Chondrocyte (in vitro differentiated cells): ENCODE data around the gene LAMA5. TPM values are rescaled to one million over a fixed set of nuclear protein-coding genes. Genes with fewer than 3 reads are reported as not detected.

Experiments used
- DNase-seq: peaks from one replicate; pipeline ENCODE4 v3.0.0; 2021; ENCODE audit warnings: mixed read lengths, low spot score
- H3K27ac Mint-ChIP-seq: one replicate; pipeline ENCODE4 v1.8.0; 2021; ENCODE audit warnings: mild to moderate bottlenecking, moderate library complexity, mixed read lengths; ENCODE audit not compliant: unreplicated experiment
- H3K27me3 Mint-ChIP-seq: 2 replicates; pipeline ENCODE4 v1.8.0; 2021; ENCODE audit warnings: low read depth, mixed read lengths
- H3K36me3 Mint-ChIP-seq: 2 replicates; pipeline ENCODE4 v1.8.0; 2021; ENCODE audit warnings: low read depth, mixed read lengths
- H3K4me1 Mint-ChIP-seq: 2 replicates; pipeline ENCODE4 v1.8.0; 2021; ENCODE audit warnings: low read depth, mild to moderate bottlenecking, mixed read lengths
- H3K4me3 Mint-ChIP-seq: one replicate; pipeline ENCODE4 v1.8.0; 2021; ENCODE audit warnings: mild to moderate bottlenecking, moderate library complexity, mixed read lengths; ENCODE audit not compliant: unreplicated experiment
- H3K9me3 Mint-ChIP-seq: 2 replicates; pipeline ENCODE4 v1.8.0; 2021; ENCODE audit warnings: low read depth, mixed read lengths
- CTCF ChIP-seq: fragments of 200-600 bp; sonication (generic); IDR thresholded peaks from 2 replicates; pipeline ENCODE4 v1.5.0; 2021; ENCODE audit warnings: antibody characterized with exemption, mild to moderate bottlenecking, moderate library complexity
- total RNA-seq: library from RNA; stranded (reverse); gene quantifications from 3 replicates; pipeline ENCODE4 v1.2.1, GENCODE V29; 2021

Gene LAMA5
- total RNA-seq, 1 donor from 2014 or later = 368 TPM

DNA sequence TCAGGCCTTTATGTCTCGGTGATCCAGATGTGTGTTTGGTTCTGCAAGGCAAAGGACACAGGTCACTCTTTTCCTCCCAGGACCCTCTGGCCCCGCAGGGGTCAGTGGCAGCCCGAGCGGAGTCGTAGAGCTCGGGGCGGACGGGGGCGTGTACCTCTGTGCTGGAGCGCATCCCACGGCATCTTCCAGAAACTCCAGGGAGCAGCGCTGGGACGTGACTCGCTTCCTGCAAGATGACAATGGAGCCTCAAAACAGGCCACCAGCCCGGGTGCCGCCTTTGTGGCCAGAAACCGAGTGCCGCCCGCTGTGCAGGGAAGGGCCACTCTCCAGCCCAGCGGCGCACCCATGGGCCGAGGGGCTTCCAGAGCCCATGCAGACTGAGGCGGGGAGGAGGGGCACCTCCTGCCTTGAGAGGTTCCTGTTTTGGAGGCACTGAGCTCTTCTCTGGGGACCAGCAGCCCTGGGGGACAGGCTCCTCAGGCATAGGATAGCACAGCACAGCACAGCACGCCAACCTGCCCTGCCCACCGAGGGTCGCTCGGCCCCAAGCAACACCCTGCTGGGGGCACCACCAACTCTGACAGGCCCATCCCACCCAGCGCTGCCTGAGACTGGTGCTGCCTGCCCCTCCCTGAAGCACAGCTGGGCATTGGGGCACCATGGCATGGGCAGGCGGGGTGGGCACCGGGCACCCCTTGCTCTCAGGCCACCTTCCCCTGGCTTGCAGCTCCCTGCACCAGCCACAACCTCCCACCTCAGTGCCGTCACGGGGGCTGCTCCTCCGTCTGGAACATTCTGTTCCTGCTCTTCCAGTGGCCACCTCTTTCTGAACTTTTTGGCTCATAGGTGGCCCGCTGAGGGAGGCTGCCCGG lies 29.5 kb upstream of the LAMA5 start:
- Mint-ChIP-seq H3K4me1 (no peaks in the 10 kb centered on the region), H3K36me3 (peaks cover 2% of the 10 kb centered on the region), H3K27ac (no peak overlapping the region), H3K4me3 (no peak overlapping the region), H3K9me3 (no peaks in the 10 kb centered on the region), H3K27me3 (no peaks in the 10 kb centered on the region)
- TF ChIP-seq CTCF = no peak
- DNase-seq = no peak

DNA sequence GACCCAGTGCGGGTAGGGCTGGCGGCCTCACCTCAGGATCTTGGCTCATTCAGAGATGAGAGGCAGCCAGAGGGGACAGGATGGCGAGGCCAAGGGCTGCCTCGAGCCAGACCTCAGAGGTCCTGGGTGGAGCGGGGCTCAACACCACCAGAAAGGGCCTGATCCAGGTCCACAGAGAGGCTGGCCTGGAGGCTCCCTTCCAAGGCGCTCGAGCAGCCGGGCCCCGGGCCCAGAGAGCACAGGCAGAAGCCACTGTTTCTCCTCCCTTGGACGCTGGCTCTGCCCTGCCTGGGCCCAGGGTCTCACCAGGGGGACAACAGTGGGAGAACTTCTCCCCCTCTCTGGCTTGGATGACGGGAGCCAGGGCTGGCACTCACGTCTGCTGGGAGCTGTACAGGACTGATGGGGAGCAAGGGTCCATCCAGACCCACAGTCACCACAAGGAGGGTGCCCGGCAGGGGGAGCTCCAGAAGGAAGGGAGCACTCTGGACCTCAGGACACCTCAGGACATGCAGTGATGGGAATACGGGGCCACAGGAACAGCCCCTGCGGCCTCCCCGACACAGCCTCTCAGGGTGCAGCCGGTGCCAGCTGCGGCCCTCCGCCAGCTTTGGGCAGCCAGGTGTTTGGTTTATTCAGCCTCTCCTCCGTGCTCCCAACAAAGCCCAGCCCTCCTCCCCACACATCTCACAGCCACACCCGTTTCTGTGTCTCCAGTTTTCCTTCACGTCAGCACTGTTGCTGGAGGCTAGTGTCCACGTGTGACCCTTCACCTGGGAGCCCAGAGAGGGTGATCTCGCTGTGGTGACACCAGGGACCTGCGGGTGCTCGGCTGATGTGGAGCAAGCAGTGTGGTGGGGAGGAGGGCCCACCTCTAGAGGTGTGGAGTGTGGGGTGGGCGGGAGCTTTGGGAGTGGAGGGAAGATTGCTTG lies 28.5 kb upstream of the LAMA5 start:
- Mint-ChIP-seq H3K27me3 (no peaks in the 10 kb centered on the region), H3K9me3 (no peaks in the 10 kb centered on the region), H3K27ac (no peak overlapping the region), H3K4me1 (no peaks in the 10 kb centered on the region), H3K4me3 (no peak overlapping the region), H3K36me3 (peaks cover 2% of the 10 kb centered on the region)
- peak; percentile 29 for TF ChIP-seq CTCF
- no peak for DNase-seq

- no peak overlapping the region for H3K4me3 Mint-ChIP-seq
- peaks cover 5% of the 10 kb centered on the region for H3K36me3 Mint-ChIP-seq
- no peak for DNase-seq
- TF ChIP-seq CTCF = no peak
- no peaks in the 10 kb centered on the region for H3K27me3 Mint-ChIP-seq
- no peak overlapping the region for H3K27ac Mint-ChIP-seq
- no peaks in the 10 kb centered on the region for H3K9me3 Mint-ChIP-seq
- H3K4me1 Mint-ChIP-seq = no peaks in the 10 kb centered on the region
These were observed 27.4 kb upstream of the LAMA5 start for GRCh38 chr20:62394248-62395245.

- no peak for TF ChIP-seq CTCF
- Mint-ChIP-seq H3K27me3 (no peaks in the 10 kb centered on the region), H3K4me3 (no peak overlapping the region), H3K4me1 (peaks cover 4% of the 10 kb centered on the region), H3K27ac (no peak overlapping the region), H3K36me3 (peaks cover 8% of the 10 kb centered on the region), H3K9me3 (no peaks in the 10 kb centered on the region)
- no peak for DNase-seq
These were observed 26.7 kb upstream of the LAMA5 start for GRCh38 chr20:62393830-62394229.
